K562 (cell line): Measurements from ENCODE around the gene CCSER1.

Experiments
- POLR2AphosphoS5 ChIP-seq: IDR thresholded peaks from 2 replicates; pipeline ENCODE4 v1.6.1; 2011; ENCODE audit warnings: mild to moderate bottlenecking, low read depth, low read length, moderate library complexity; ENCODE audit not compliant: control insufficient read depth, insufficient read depth
- TAF1 ChIP-seq: IDR thresholded peaks from 2 replicates; pipeline ENCODE4 v1.6.1; 2011; ENCODE audit warnings: mild to moderate bottlenecking, low read length, moderate library complexity; ENCODE audit not compliant: insufficient read depth, control insufficient read depth, severe bottlenecking; ENCODE audit errors: extremely low read depth
- ZNF140 ChIP-seq: fragments of 250-450 bp; sonication (Bioruptor Pico); IDR thresholded peaks from 2 replicates; pipeline ENCODE4 v1.8.0; 2021; ENCODE audit warnings: moderate library complexity, mild to moderate bottlenecking, inconsistent platforms

- TF ChIP-seq POLR2AphosphoS5 (no peak), ZNF140 (CRISPR knock-in tag) (no peak), TAF1 (no peak)
Measured at GRCh38 chr4:90120037-90120436, 7.2 kb upstream of the CCSER1 start.
